GM18502 (cell line): ENCODE measurements around the gene CCDC152.
"Not testable (repeated sequence)": the region's sequence is repeated elsewhere in the genome, so short reads cannot be mapped to it uniquely, and the experiment has no call there.

Experiments
- ATAC-seq: cut with Tn5 transposase; IDR thresholded peaks from one replicate; pipeline ENCODE4 v1.9.1; 2021; ENCODE audit warnings: mild to moderate bottlenecking; ENCODE audit not compliant: unreplicated experiment, poor library complexity

CCDC152 gene

DNA sequence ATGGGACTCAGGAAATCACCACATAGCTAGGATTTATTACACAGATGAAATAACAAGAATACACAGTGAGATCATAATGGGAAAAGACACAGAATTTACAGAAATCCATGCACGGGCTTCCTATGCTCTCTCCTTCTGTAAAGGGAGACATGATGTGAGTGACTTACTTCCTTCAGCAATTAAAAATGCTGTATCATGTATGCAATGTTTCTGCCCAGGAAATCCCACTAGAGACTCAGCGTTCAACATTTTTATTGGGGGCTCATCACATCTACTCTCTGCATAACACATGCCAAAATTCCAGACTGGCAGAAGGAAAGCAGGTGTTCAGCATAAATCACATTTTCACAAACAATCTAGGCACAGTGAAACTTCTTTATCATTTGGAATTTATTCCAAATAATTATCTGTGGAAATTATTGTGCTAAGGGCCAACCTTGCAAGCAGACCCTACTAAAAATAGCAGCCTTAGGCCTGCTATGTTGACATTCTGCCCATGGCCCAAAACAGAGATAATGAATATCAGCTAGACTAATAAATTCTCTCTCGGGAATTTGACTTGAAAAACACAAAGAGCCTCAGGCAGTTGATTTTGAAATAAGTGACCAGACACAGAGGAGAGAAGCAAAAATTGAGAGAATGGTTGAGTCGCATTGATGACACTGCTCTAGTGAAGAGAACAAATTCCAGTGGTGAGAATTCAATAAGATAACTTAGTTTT is 86.5 kb downstream of the CCDC152 start:
- ATAC-seq: no peak

DNA sequence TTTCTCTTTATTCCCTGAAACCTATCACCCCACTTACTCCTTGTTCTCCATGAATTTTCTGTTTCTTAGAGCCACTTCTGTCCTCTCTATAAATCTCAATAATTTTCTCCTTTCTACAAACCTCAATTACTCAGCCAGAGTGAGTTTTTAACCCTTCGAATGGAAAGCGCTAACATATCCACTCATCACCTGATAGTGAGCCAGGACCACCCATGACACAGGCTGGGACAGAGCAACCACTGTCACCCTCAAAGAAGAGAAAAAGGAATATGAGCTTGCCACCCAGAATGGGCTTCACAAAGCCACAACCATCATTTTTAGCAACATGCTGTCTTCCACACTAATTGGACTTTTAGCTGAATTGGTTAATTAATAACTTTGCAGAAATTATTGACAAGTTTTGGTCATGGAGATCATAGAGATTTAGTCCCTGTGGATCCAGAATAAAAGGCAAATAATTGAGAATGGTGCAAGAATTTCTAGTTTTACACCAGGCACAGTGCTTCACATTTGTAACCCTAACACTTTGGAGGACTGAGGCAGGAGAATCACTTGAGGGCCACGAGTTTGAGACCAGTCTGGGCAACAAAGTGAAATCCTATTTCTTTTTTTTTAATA is 87.2 kb downstream of the CCDC152 start:
- ATAC-seq: no peak

DNA sequence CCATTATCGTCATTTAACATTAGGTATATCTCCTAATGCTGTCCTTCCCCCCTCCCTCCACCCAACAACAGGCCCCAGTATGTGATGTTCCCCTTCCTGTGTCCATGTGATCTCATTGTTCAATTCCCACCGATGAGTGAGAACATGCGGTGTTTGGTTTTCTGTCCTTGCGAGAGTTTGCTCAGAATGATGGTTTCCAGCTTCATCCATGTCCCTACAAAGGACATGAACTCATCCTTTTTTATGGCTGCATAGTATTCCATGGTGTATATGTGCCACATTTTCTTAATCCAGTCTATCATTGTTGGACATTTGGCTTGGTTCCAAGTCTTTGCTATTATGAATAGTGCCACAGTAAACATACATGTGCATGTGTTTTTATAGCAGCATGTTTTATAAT is 87.8 kb downstream of the CCDC152 start:
- not testable (repeated sequence) for ATAC-seq

DNA sequence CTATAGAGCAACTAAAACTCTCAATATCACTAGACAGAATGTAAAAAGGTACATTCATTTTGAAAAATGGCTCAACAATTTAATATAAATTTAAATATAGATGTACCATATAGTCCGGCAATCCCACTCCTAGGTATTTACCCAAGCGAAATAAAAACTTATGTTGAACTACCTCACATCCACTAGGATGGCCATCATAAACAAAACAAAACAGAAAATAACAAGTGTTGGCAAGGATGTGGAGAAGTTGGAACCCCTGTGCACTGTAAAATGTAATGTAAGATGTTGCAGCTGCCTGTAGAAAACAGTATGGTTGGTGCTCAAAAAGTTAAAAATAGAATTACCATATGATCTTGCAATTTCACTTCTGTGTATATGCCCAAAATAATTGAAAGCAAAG is 91.9 kb downstream of the CCDC152 start:
- no peak for ATAC-seq

DNA sequence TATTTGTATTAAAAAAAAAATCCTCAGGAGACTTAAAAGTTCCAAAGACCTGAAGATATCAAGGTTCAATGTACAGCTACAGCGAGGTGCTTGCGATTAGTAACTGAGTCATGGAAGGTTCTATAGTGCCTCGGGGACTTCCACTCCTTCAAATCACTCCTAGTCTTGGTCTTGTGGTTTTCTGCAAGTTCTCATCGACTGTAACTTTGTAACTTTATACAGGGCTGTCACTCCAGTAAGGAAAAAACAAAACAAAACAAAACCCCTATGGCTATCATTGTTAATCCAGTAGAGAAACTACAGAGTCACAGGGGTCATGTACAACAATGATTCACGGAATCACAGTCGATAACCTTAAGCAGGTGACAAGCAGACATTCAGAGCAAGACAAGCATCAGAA is 94.9 kb downstream of the CCDC152 start:
- ATAC-seq: no peak
